ENCODE data around the gene SMC4. TPM values are rescaled to one million over a fixed set of nuclear protein-coding genes. Genes with fewer than 3 reads are reported as not detected.

SMC4 gene
- total and polyA plus RNA-seq, 2 of the 13 experiments (the other 11 are each of a cell fraction or from before 2014, with no cell fraction given) = 19.2 to 74.3 TPM

- CTCF ChIA-PET (ENCODE audit: low intra/inter-chr PET ratio, low total read pairs) = no interaction called here
- POLR2A ChIA-PET = no interaction called here
- TF ChIP-seq, protein P1, sequence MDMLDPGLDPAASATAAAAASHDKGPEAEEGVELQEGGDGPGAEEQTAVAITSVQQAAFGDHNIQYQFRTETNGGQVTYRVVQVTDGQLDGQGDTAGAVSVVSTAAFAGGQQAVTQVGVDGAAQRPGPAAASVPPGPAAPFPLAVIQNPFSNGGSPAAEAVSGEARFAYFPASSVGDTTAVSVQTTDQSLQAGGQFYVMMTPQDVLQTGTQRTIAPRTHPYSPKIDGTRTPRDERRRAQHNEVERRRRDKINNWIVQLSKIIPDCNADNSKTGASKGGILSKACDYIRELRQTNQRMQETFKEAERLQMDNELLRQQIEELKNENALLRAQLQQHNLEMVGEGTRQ (IDR thresholded peaks at IDR 0.05; ENCODE audit: low read depth, low read length) = 0 out of 2 replicates have a peak, but pooled peaks have one; percentile 7
- TF ChIP-seq, protein P1 (CRISPR knock-in tag; IDR thresholded peaks at IDR 0.05; ENCODE audit: borderline replicate concordance) = peak; percentile 21; the same call in 1 of the 2 replicates
- no peak for TF ChIP-seq ZBTB7B (CRISPR knock-in tag; IDR thresholded peaks at IDR 0.05)
- TF ChIP-seq NFYC (CRISPR knock-in tag; IDR thresholded peaks at IDR 0.05) = peak; percentile 21; the same call in 1 of the 2 replicates
- TF ChIP-seq CSRNP2 (CRISPR knock-in tag; conservative IDR thresholded peaks at IDR 0.05; ENCODE audit: low read depth) = no peak
- in situ Hi-C loops (cut with HindIII; ENCODE audit: extremely low pct_ligation_motif_present, low pct_unique_long_range_greater_than_20kb) (no loop called here), intact Hi-C loops (cut with micrococcal nuclease; ENCODE audit: unreplicated experiment) (no loop called here)
- H3K79me2 ChIP-seq (ENCODE audit: insufficient read depth, low read length) = no peaks in the 10 kb centered on the region
- BruUV-seq (replicated peaks) = no TSS peak
- DNase-seq (ENCODE audit: low spot score) (no peak), ATAC-seq (no peak; the same call in 2 of the 3 replicates), FAIRE-seq (no peak)
- no peaks in the 10 kb centered on the region for H3K36me3 ChIP-seq (replicated peaks in 1 of 2; ENCODE audit: control insufficient read depth in 1 of 2, insufficient read depth in 2 of 2, low read length in 2 of 2)
- 0 out of 2 replicates have a peak, but pooled peaks cover 5% of the 10 kb centered on the region for H3K4me1 ChIP-seq (ENCODE audit: insufficient read depth, low read length)
- no peak overlapping the region for H2AFZ ChIP-seq (ENCODE audit: low read length)
- H4K20me1 ChIP-seq (ENCODE audit: insufficient read depth, low read length) = no peaks in the 10 kb centered on the region
- no peaks in the 10 kb centered on the region; a peak in 1 of 5 replicates for H3K27me3 ChIP-seq (ENCODE audit: control insufficient read depth in 1 of 2, insufficient read depth in 2 of 2, low read length in 2 of 2)
- H3K27ac ChIP-seq (ENCODE audit: extremely low read length, insufficient read depth, low read length) = no peak overlapping the region
- WGBS (ENCODE audit: low lambda C conversion rate) = 69% methylated on average over 1 of the region's 1 CpG
- no peak overlapping the region for H3K4me3 ChIP-seq (replicated peaks in 1 of 3; ENCODE audit: insufficient read depth in 1 of 3, low read depth in 2 of 3, low read length in 3 of 3)
- no peaks in the 10 kb centered on the region for H3K9me3 ChIP-seq (ENCODE audit: low read length)
- no peak overlapping the region for H3K9ac ChIP-seq (ENCODE audit: insufficient read depth, low read depth, low read length)
- no peak overlapping the region for H3K4me2 ChIP-seq (ENCODE audit: low read depth, low read length)
These were observed 45.0 kb downstream of the SMC4 start for GRCh38 chr3:160444411-160444810.
